Neuron (in vitro differentiated cells): Measurements from ENCODE around the gene GLRB.
A peak's percentile ranks its signal among the peaks of the same experiment; 100 is the strongest.
"Not testable (repeated sequence)": the region's sequence is repeated elsewhere in the genome, so short reads cannot be mapped to it uniquely, and the experiment has no call there.

Source experiments
- H2AFZ ChIP-seq: one replicate; pipeline ENCODE4 v1.6.1; 2013; ENCODE audit warnings: low read depth, mild to moderate bottlenecking, inconsistent platforms, low read length, moderate library complexity
- H3K27me3 ChIP-seq: one replicate; pipeline ENCODE4 v1.6.1; 2013; ENCODE audit warnings: low read length; ENCODE audit not compliant: insufficient read depth
- H3K36me3 ChIP-seq: one replicate; pipeline ENCODE4 v1.6.1; 2013; ENCODE audit warnings: low read length; ENCODE audit not compliant: insufficient read depth
- H3K4me1 ChIP-seq: one replicate; pipeline ENCODE4 v1.6.1; 2013; ENCODE audit warnings: low read length; ENCODE audit not compliant: insufficient read depth
- H3K4me3 ChIP-seq: 2 replicates; pipeline ENCODE4 v1.5.1; 2013; ENCODE audit warnings: mild to moderate bottlenecking, low read length, moderate library complexity
- H3K9me3 ChIP-seq: one replicate; pipeline ENCODE4 v1.6.1; 2013; ENCODE audit warnings: low read length

GLRB gene

GRCh38 chr4:157165935-157166610 is 90.1 kb downstream of the GLRB start:
- peaks cover 11% of the 10 kb centered on the region for H3K4me1 ChIP-seq
- no peak overlapping the region for H2AFZ ChIP-seq
- H3K27me3 ChIP-seq, result no peaks in the 10 kb centered on the region
- H3K9me3 ChIP-seq, result peaks cover 4% of the 10 kb centered on the region
- no peaks in the 10 kb centered on the region for H3K36me3 ChIP-seq
- no peak overlapping the region for H3K4me3 ChIP-seq

DNA sequence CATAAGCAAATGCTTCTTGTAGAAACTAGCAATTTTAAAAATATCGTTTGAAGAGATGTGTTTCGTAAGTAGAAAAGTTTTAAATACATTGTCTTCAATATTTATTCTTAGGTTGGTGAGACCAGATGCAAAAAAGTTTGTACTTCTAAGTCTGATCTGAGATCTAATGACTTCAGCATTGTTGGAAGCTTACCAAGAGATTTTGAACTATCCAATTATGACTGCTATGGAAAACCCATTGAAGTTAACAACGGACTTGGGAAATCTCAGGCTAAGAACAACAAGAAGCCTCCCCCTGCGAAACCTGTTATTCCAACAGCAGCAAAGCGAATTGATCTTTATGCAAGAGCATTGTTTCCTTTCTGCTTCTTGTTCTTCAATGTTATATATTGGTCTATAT is 94.4 kb downstream of the GLRB start:
- H3K27me3 ChIP-seq, result no peaks in the 10 kb centered on the region
- H3K4me3 ChIP-seq, result no peak overlapping the region
- no peaks in the 10 kb centered on the region for H3K9me3 ChIP-seq
- peaks cover 11% of the 10 kb centered on the region for H3K4me1 ChIP-seq
- no peaks in the 10 kb centered on the region for H3K36me3 ChIP-seq
- no peak overlapping the region for H2AFZ ChIP-seq

DNA sequence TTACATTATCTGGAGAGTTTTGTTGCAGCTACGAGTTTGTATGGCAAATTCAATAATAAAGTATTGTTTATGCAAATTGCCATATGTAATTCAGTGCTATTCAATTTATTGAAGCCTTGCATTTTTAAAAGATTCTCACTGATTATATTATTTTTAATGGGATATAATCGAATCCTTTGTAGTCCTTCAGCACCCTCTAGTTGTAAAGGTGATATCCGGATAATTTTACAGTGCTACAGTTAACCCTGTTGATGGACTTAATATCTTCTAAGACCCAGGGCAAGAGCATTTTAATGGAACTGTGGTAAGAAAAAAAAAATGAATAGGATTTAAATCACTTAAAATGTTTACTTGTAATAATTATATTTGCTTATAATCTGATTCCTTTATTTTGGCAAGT is 96.1 kb downstream of the GLRB start:
- Histone ChIP-seq H2AFZ (no peak overlapping the region), H3K4me1 (peaks cover 6% of the 10 kb centered on the region), H3K27me3 (no peaks in the 10 kb centered on the region), H3K4me3 (no peak overlapping the region), H3K36me3 (no peaks in the 10 kb centered on the region), H3K9me3 (no peaks in the 10 kb centered on the region)

- H3K36me3 ChIP-seq, H3K9me3 ChIP-seq, H3K4me3 ChIP-seq, H3K4me1 ChIP-seq, H3K27me3 ChIP-seq, H2AFZ ChIP-seq: not testable (repeated sequence)
Observed at GRCh38 chr4:157180268-157180667, 104.3 kb downstream of the GLRB start.

DNA sequence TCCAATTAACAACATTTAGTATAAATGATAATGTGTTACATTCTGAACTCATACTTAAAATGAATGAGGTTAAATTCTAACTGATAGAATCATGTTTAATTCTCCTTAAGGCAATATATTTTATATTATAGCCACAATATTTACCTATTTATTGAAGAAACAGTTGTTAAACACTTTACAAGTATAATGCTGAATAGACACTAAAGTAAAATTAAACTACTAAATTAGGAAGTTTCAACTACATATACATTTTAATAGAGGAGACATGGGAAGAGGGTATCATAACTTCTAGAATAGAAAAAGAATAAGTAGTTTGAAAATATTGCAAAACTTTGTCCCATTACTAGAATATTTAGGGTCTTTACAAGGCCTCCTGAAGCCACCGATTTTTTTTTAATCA is 108.3 kb downstream of the GLRB start:
- H3K27me3 ChIP-seq, result no peaks in the 10 kb centered on the region
- no peaks in the 10 kb centered on the region for H3K4me1 ChIP-seq
- no peak overlapping the region for H3K4me3 ChIP-seq

DNA sequence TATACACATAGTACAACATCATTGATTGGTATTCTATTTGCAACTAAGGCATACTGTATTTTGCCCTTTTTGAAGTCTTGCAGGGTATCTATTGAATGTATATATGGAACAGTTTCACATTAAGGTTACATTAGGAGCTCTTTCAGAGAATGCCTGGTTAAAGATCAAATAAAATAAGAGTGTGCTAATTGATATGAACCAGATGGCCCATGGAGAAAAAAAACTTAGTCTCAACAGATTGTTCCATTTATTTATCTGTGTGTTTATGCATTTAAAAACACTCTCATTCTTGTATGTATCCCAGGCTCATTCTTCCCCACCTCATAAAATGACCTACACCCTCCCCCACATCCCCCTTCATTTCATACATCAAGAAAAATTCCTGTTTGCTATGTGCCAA is 109.4 kb downstream of the GLRB start:
- H3K4me3 ChIP-seq, result no peak overlapping the region
- H2AFZ ChIP-seq, result no peak overlapping the region
- no peaks in the 10 kb centered on the region for H3K27me3 ChIP-seq
- H3K4me1 ChIP-seq, result no peaks in the 10 kb centered on the region
- H3K9me3 ChIP-seq, result no peaks in the 10 kb centered on the region
- no peaks in the 10 kb centered on the region for H3K36me3 ChIP-seq

More for the DNA sequence above, 108.3 kb downstream of the GLRB start:
- Histone ChIP-seq H3K9me3 (no peaks in the 10 kb centered on the region), H2AFZ (no peak overlapping the region), H3K36me3 (no peaks in the 10 kb centered on the region)

DNA sequence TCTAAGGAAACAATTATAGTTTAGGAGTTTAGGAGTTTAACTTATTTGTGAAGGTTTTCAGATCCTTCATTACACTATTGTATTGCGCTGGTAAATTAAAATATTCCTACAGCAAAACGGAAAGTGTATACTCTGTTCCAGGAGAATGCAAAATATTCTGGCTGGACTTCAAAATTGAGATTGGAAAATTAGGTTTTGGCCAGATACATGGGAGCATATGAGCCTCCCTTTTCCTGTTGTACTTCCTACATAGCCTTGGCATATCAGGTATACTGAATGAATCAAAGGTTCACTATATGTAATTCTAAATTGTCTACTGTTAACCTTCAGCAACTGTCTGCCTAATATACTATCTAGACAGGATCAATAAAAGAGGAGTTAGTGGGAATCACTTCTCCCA is 119.4 kb downstream of the GLRB start:
- no peak overlapping the region for H3K4me3 ChIP-seq
- H2AFZ ChIP-seq, result no peak overlapping the region
- H3K4me1 ChIP-seq, result no peaks in the 10 kb centered on the region
- H3K27me3 ChIP-seq, result no peaks in the 10 kb centered on the region
- H3K36me3 ChIP-seq, result no peaks in the 10 kb centered on the region
- no peaks in the 10 kb centered on the region for H3K9me3 ChIP-seq

DNA sequence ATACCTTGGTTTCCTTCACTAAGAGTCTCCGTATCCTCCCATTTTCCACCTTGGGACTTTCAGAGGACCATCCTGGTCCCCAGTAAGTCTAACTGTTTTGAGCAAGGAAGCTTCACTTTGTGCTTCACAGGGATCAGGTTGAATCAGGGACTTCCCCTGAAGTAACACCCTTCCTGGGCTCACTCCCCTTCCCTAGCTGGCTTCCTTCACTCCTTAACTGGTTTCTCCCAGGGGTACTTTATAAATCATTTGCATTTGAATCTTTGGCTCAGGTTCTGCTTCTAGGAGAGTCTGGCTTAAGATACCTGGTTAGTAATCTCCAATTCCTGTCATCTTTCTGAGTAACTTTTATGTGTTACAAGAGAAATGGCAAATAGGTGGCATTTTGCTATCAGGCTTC is 120.1 kb downstream of the GLRB start:
- H3K27me3 ChIP-seq, result no peaks in the 10 kb centered on the region

DNA sequence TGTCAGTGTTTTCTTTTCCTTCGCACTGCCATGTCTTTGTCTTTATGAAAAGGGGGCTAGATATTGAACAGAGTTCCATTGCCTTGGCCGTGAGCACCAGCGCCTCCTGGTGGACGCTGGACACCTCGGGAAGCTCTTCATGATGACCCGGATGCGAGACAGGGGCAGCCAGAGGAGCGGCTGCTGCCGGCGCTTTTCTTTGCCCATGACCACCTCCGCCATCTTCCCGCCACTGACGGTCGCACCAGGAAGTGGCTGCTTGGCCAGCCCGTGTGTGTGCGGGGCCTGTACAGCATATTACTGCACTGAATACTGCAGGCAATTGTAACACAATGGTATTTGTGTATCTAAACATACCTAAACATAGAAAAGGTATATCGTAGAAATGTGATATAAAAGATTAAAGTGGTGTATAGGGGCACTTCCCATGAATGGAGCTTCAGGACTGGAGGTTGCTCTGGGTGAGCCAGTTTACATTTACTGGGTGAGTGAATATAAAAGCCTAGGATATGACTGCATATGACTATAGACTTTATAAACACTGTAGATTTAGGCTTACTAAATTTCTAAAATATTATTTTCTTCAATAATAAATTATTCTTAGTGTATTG is 128.8 kb downstream of the GLRB start:
- Histone ChIP-seq H3K27me3 (no peaks in the 10 kb centered on the region), H3K9me3 (no peaks in the 10 kb centered on the region), H3K4me3 (no peak overlapping the region), H2AFZ (no peak overlapping the region), H3K4me1 (no peaks in the 10 kb centered on the region), H3K36me3 (no peaks in the 10 kb centered on the region)

More for the DNA sequence above, 120.1 kb downstream of the GLRB start:
- Histone ChIP-seq H3K36me3 (no peaks in the 10 kb centered on the region), H3K9me3 (no peaks in the 10 kb centered on the region), H3K4me1 (no peaks in the 10 kb centered on the region), H3K4me3 (no peak overlapping the region), H2AFZ (no peak overlapping the region)

- Histone ChIP-seq H2AFZ (no peak overlapping the region), H3K4me1 (peaks cover 15% of the 10 kb centered on the region), H3K4me3 (no peak overlapping the region), H3K9me3 (no peaks in the 10 kb centered on the region), H3K36me3 (no peaks in the 10 kb centered on the region), H3K27me3 (peaks cover 3% of the 10 kb centered on the region)
Observed at GRCh38 chr4:157217708-157218107, 141.8 kb downstream of the GLRB start.

DNA sequence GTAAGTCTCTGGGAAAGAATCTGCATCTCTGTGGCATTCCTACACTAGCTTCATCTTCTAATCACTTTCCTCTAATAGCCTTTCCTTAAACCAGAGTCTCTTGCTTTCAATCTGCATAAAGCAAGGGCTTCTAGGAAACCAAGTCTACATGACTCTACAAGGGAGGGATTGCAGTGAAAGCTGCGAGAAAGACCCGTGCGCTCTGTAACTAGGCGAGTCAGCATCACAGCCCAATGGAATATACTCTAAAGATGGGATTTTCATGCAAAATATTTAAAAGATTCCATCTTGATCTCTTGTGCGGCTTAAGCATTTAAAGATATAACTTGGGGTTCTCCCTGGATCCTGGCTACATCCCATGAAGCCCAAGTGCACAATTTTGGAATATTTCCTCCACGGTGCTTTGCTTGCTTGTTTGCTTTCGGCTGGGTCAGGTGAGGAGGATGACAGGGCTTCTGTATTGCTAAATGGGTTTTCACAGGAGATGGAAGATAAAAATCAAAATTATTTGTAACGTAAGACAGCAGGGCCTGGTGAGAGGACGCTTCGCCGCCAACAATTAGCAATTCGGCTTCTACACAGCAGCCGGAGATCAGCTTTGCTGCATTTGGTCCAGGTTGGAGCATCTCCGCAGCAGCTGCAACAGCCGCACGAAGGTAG is 143.9 kb downstream of the GLRB start:
- H3K4me3 ChIP-seq, result peak overlapping the region; percentile 54
- H3K36me3 ChIP-seq, result no peaks in the 10 kb centered on the region
- peaks cover 3% of the 10 kb centered on the region for H3K27me3 ChIP-seq

GRCh38 chr4:157220371-157220881 is 144.5 kb downstream of the GLRB start, which contains the start of gene GRIA2:
GRIA2 (plus strand) TSS chr4:157220728; CDS start chr4:157221043, 315 bp downstream.
- peaks cover 3% of the 10 kb centered on the region for H3K27me3 ChIP-seq
- peak within 1 kb of the TSS; percentile 39 for H2AFZ ChIP-seq
- H3K4me1 ChIP-seq, result peaks cover 24% of the 10 kb centered on the region
- peak within 1 kb of the TSS; percentile 54 for H3K4me3 ChIP-seq
- H3K36me3 ChIP-seq, result no peaks in the 10 kb centered on the region
- no peaks in the 10 kb centered on the region for H3K9me3 ChIP-seq

More for the DNA sequence above, 143.9 kb downstream of the GLRB start:
- peaks cover 24% of the 10 kb centered on the region for H3K4me1 ChIP-seq
- no peaks in the 10 kb centered on the region for H3K9me3 ChIP-seq
- peak overlapping the region; percentile 24 for H2AFZ ChIP-seq

GRCh38 chr4:157221426-157221894 is 145.5 kb downstream of the GLRB start:
- Histone ChIP-seq H2AFZ (peak overlapping the region; percentile 95), H3K4me1 (peaks cover 24% of the 10 kb centered on the region), H3K36me3 (no peaks in the 10 kb centered on the region), H3K27me3 (peaks cover 1% of the 10 kb centered on the region), H3K9me3 (no peaks in the 10 kb centered on the region), H3K4me3 (peak overlapping the region; percentile 54)
